Sigmoid colon (tissue), 7 donors: ENCODE results near the gene PREX1. TPM values are rescaled to one million over a fixed set of nuclear protein-coding genes. Genes with fewer than 3 reads are reported as not detected.

Experiments
- DNase-seq: peaks from one replicate; pipeline ENCODE4 v3.0.0-alpha.2; 2019
- H3K27ac ChIP-seq, 4 donors: fragments of 200-600 bp; sonication (generic); one replicate each; pipeline ENCODE4 v1.5.1; 2016 to 2019; ENCODE audit warnings: mild to moderate bottlenecking in 1 of 4
- H3K27me3 ChIP-seq, 3 donors: fragments of 200-600 bp; sonication (generic); one replicate each; pipeline ENCODE4 v1.5.1; 2019; ENCODE audit warnings: mild to moderate bottlenecking in 1 of 3
- H3K36me3 ChIP-seq, 4 donors: fragments of 200-600 bp; sonication (generic); one replicate each; pipeline ENCODE4 v1.5.1; 2016 to 2019
- H3K4me1 ChIP-seq, 4 donors: fragments of 200-600 bp; sonication (generic); one replicate each; pipeline ENCODE4 v1.5.1; 2017 to 2019
- H3K4me3 ChIP-seq, 4 donors: fragments of 200-600 bp; sonication (generic); one replicate each; pipeline ENCODE4 v1.5.1; 2017 to 2019; ENCODE audit warnings: mild to moderate bottlenecking in 2 of 4, moderate library complexity in 1 of 4
- H3K9me3 ChIP-seq, 4 donors: fragments of 200-600 bp in 3 of 4; sonication (generic) in 3 of 4; one replicate each; pipeline versions ENCODE4 v1.5.1 to v1.6.1; 2013 to 2019
- CTCF ChIP-seq, 4 experiments: fragments of 450-650 bp in 3 of 4; fragments of 200-600 bp in 1 of 4; IDR thresholded peaks; one replicate each; pipeline ENCODE4 v1.5.1; 2016 to 2019; ENCODE audit warnings: antibody characterized with exemption in 4 of 4, mild to moderate bottlenecking in 3 of 4, moderate library complexity in 2 of 4
- EP300 ChIP-seq, 4 donors: sonication (generic); formaldehyde crosslinking; IDR thresholded peaks; one replicate each; pipeline ENCODE4 v1.6.1; 2017; ENCODE audit warnings: antibody characterized with exemption in 4 of 4
- POLR2A ChIP-seq, 2 donors: fragments of 450-650 bp; IDR thresholded peaks; one replicate each; pipeline ENCODE4 v1.6.1; 2016; ENCODE audit warnings: antibody characterized with exemption in 2 of 2, mild to moderate bottlenecking in 2 of 2, moderate library complexity in 2 of 2
- POLR2AphosphoS5 ChIP-seq, 4 donors: sonication (generic); formaldehyde crosslinking; IDR thresholded peaks; one replicate each; pipeline ENCODE4 v1.6.1; 2017; ENCODE audit warnings: antibody characterized with exemption in 4 of 4
- WGBS, 2 donors: extraction: QIAGEN DNeasy Blood & Tissue Kit; methylation state at CpG; one replicate each; pipeline ENCODE4 v1.1.7; 2013; 5-methylcytosine and 5-hydroxymethylcytosine counted together
- intact Hi-C: fragments of 100-400 bp; cut with DNase I; formaldehyde crosslinking; loops from one replicate; pipeline ENCODE4 v1.15.1; 2023
- polyA plus RNA-seq, 3 donors: library from polyadenylated mRNA; stranded (reverse); fragments of 200-250 nt; gene quantifications; one replicate each; pipeline ENCODE4 v1.2.3, GENCODE V29; 2013
- total RNA-seq, 4 donors: library from RNA; depleted of rRNA; stranded (reverse); fragments of >200 nt; gene quantifications; one replicate each; pipeline ENCODE4 v1.1.0, GENCODE V29; 2016
- donor health status: healthy with polysubstance abuse.
- donor health status: Bipolar disorder and iron deficiency.
- donor health status: healthy.

PREX1 gene
- total and polyA plus RNA-seq, 7 donors = 5.4 to 22.9 (median 15.5) TPM

- no peaks in the 10 kb centered on the region for H3K4me1 ChIP-seq
- DNase-seq = no peak
- 75 to 79% methylated on average over 11 of the region's 11 CpGs for WGBS, 2 donors
- no peaks in the 10 kb centered on the region for H3K36me3 ChIP-seq
- intact Hi-C loops = no loop called here
- no peak overlapping the region for H3K27ac ChIP-seq
- peaks cover 0 to 8% (median 0%) of the 10 kb centered on the region in 3 donors for H3K27me3 ChIP-seq
- TF ChIP-seq CTCF (IDR thresholded peaks at IDR 0.05) (no peak), POLR2AphosphoS5 (IDR thresholded peaks at IDR 0.05) (no peak), EP300 (IDR thresholded peaks at IDR 0.05) (no peak), POLR2A (IDR thresholded peaks at IDR 0.05) (no peak)
- H3K9me3 ChIP-seq = no peaks in the 10 kb centered on the region
- no peak overlapping the region for H3K4me3 ChIP-seq
Observed at GRCh38 chr20:48577557-48577956, 250.2 kb downstream of the PREX1 start.

GRCh38 chr20:48574383-48574782 lies 253.4 kb downstream of the PREX1 start:
- Histone ChIP-seq H3K9me3 (no peaks in the 10 kb centered on the region), H3K4me1 (no peaks in the 10 kb centered on the region), H3K27ac (no peak overlapping the region), H3K4me3 (no peak overlapping the region), H3K36me3 (no peaks in the 10 kb centered on the region), H3K27me3 (no peaks in the 10 kb centered on the region)
- intact Hi-C loops = no loop called here
- 2 to 23% methylated on average over 1 of the region's 1 CpG for WGBS, 2 donors
- no peak for DNase-seq
- TF ChIP-seq EP300 (IDR thresholded peaks at IDR 0.05) = no peak
- no peak for TF ChIP-seq POLR2A (IDR thresholded peaks at IDR 0.05)
- no peak for TF ChIP-seq POLR2AphosphoS5 (IDR thresholded peaks at IDR 0.05)
- TF ChIP-seq CTCF (IDR thresholded peaks at IDR 0.05) = no peak

Other genes with a start within 250 kb of the PREX1 start
- 10 to 100 TPM; 22.1 to 27.3 (median 24.4) TPM for gene ARFGEF2, start 93.7 kb upstream of the PREX1 start, total RNA-seq
- 10 to 100 TPM; 11.4 to 28.2 (median 15.0) TPM for gene ARFGEF2, start 93.7 kb upstream of the PREX1 start, polyA plus RNA-seq
- gene CSE1L, start 218.3 kb upstream of the PREX1 start, total RNA-seq = 10 to 100 TPM; 34.6 to 43.9 (median 39.5) TPM
- 10 to 100 TPM; 10.2 to 30.4 (median 14.8) TPM for gene CSE1L, start 218.3 kb upstream of the PREX1 start, polyA plus RNA-seq